Breast epithelium (tissue), 4 donors: Measurements from ENCODE around the gene ATP8A1. TPM values are rescaled to one million over a fixed set of nuclear protein-coding genes. Genes with fewer than 3 reads are reported as not detected.

ENCODE experiments used
- DNase-seq, 2 donors: peaks; one replicate each; pipeline ENCODE4 v3.0.0-alpha.2; 2019; ENCODE audit warnings: low spot score in 2 of 2
- H3K27ac ChIP-seq, 2 donors: fragments of 200-600 bp; sonication (generic) in 1 of 2; one replicate each; pipeline ENCODE4 v1.5.1; 2016 to 2019; ENCODE audit warnings: mild to moderate bottlenecking in 1 of 2
- H3K27me3 ChIP-seq, 2 donors: fragments of 200-600 bp; sonication (generic) in 1 of 2; one replicate each; pipeline versions ENCODE4 v1.5.1 to v1.6.0; 2017 to 2019; ENCODE audit warnings: control low read depth in 1 of 2, mild to moderate bottlenecking in 1 of 2
- H3K36me3 ChIP-seq: fragments of 200-600 bp; one replicate; pipeline ENCODE4 v1.5.1; 2019
- H3K4me1 ChIP-seq, 2 donors: fragments of 200-600 bp; sonication (generic); one replicate each; pipeline ENCODE4 v1.5.1; 2016 to 2019; ENCODE audit warnings: control low read depth in 1 of 2
- H3K4me3 ChIP-seq, 3 donors: fragments of 200-600 bp; sonication (generic); 1 replicate in 2 of 3; 2 replicates in 1 of 3; pipeline ENCODE4 v1.5.1; 2016 to 2019; ENCODE audit warnings: mild to moderate bottlenecking in 3 of 3, moderate library complexity in 2 of 3
- H3K9me3 ChIP-seq, 2 donors: fragments of 200-600 bp; sonication (generic) in 1 of 2; one replicate each; pipeline ENCODE4 v1.5.1; 2016 to 2019; ENCODE audit warnings: control low read depth in 1 of 2
- CTCF ChIP-seq, 3 donors: fragments of 450-650 bp; IDR thresholded peaks; one replicate each; pipeline ENCODE4 v1.5.1; 2016 to 2017; ENCODE audit warnings: antibody characterized with exemption in 3 of 3, mild to moderate bottlenecking in 3 of 3, moderate library complexity in 3 of 3
- POLR2A ChIP-seq: fragments of 450-650 bp; IDR thresholded peaks from one replicate; pipeline ENCODE4 v1.6.1; 2016; ENCODE audit warnings: antibody characterized with exemption, mild to moderate bottlenecking, moderate library complexity
- POLR2AphosphoS5 ChIP-seq, 3 donors: sonication (generic); formaldehyde crosslinking; IDR thresholded peaks; one replicate each; pipeline ENCODE4 v1.6.1; 2017; ENCODE audit warnings: antibody characterized with exemption in 3 of 3
- intact Hi-C: fragments of 100-400 bp; cut with DNase I; formaldehyde crosslinking; loops from one replicate; pipeline ENCODE4 v1.15.1; 2023; ENCODE audit warnings: low total_unique reads
- total RNA-seq, 3 donors: library from RNA; depleted of rRNA; stranded (reverse); fragments of >200 nt; gene quantifications; one replicate each; pipeline ENCODE4 v1.1.0, GENCODE V29; 2016

The ATP8A1 gene
- total RNA-seq, 3 donors from 2014 or later, result 12.2 to 17.0 (median 14.8) TPM

DNA sequence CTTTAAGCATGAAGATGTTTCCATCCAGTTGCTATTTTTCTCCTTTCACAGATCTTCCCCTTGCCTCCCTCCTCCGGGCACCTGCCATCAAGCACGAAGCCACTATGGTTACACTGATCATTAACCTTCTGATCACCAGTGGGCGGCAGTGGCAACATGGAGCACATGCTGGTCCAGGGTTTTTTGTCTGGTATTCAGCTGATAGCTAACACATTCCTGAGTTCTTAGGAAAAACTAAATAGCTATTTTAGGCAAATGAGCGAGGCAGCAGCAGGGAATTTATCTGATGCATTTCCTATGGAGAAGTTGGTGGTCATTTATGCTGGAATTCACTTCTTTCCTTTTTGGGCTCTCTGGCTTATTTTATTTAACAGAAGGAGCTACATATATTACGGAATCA, 236.8 kb downstream of the ATP8A1 start:
- DNase-seq, result no peak
- H3K9me3 ChIP-seq, result no peaks in the 10 kb centered on the region
- TF ChIP-seq POLR2A (no peak), CTCF (IDR thresholded peaks at IDR 0.05) (no peak), POLR2AphosphoS5 (IDR thresholded peaks at IDR 0.05) (no peak)
- H3K27ac ChIP-seq, result no peak overlapping the region
- H3K4me1 ChIP-seq, result no peaks in the 10 kb centered on the region
- H3K27me3 ChIP-seq, result no peaks in the 10 kb centered on the region
- no peaks in the 10 kb centered on the region for H3K36me3 ChIP-seq
- no peak overlapping the region for H3K4me3 ChIP-seq
- intact Hi-C loops, result no loop called here

DNA sequence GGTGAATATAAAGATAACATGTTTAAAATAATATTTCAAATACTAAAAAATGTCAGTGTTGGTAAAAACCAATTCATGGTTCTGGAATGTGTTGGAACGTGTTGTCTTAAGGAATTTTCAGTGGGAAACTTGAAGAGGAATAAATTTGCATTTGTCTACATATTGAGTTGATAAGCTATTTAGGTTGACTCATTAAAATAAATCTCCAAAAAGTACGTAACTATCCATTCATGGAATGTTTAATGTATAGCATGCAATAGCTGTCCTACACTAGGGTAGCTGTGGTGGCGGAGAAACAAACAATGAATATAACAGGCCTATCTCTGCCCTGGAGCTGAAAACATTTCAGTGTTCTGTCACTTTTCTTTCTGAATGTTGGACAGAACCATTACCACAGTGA, 239.4 kb downstream of the ATP8A1 start:
- Histone ChIP-seq H3K27me3 (no peaks in the 10 kb centered on the region), H3K36me3 (peaks cover 4% of the 10 kb centered on the region), H3K27ac (no peak overlapping the region), H3K4me1 (no peaks in the 10 kb centered on the region), H3K4me3 (no peak overlapping the region), H3K9me3 (no peaks in the 10 kb centered on the region)
- intact Hi-C loops, result loop anchor here (2.0 kb wide), 1 partner anchor 73 kb away; no protein-coding TSS in a partner anchor
- no peak for DNase-seq
- TF ChIP-seq POLR2A (no peak), POLR2AphosphoS5 (IDR thresholded peaks at IDR 0.05) (no peak), CTCF (IDR thresholded peaks at IDR 0.05) (no peak)

DNA sequence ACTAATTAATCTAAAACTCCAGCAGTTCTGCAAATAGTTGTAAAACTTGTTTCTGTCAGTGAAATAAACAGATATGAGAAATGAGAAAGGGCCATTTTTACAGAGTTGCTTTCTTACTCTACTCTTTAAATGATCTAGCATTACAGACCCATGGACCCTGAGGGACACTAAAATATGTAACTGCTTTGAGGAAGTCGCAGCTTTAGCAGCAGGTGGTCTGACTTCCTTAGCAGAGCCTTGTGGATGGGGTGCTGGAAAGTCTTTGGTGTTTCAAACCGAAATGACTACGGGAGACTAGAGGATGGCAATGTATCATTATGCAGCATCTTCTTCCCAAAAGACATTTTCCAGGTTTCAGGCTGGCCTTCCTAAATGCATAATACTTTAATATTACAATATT, 240.9 kb downstream of the ATP8A1 start:
- intact Hi-C loops, result loop anchor here (2.0 kb wide), 1 partner anchor 75 kb away; no protein-coding TSS in a partner anchor
- Histone ChIP-seq H3K4me1 (no peaks in the 10 kb centered on the region), H3K27me3 (no peaks in the 10 kb centered on the region), H3K4me3 (no peak overlapping the region), H3K27ac (no peak overlapping the region), H3K36me3 (peaks cover 4% of the 10 kb centered on the region), H3K9me3 (no peaks in the 10 kb centered on the region)
- TF ChIP-seq CTCF (IDR thresholded peaks at IDR 0.05), result no peak
- TF ChIP-seq POLR2AphosphoS5 (IDR thresholded peaks at IDR 0.05), result no peak
- TF ChIP-seq POLR2A, result no peak
- no peak for DNase-seq

DNA sequence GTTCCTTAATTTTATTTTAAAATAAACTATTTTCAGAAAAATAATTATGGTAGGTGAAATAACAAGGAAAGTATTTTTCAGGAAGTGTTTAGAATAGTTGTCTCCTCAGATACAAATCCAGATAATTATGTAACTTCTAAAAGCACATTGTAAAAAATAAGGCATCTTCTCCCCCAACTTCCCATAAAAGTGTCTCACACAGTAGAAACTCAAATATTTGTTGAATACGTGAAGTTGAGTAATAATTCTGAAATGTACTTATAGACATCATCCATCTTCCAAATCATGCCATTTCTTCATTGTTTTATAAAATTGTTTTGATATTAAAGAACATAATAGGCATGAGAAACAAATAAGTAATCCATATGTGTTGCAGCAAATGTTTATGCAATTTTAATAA, 241.6 kb downstream of the ATP8A1 start:
- intact Hi-C loops, result no loop called here
- no peak for TF ChIP-seq CTCF (IDR thresholded peaks at IDR 0.05)
- no peak for TF ChIP-seq POLR2AphosphoS5 (IDR thresholded peaks at IDR 0.05)
- no peak for TF ChIP-seq POLR2A
- H3K9me3 ChIP-seq, result no peaks in the 10 kb centered on the region
- H3K4me3 ChIP-seq, result no peak overlapping the region
- DNase-seq, result no peak
- peaks cover 4% of the 10 kb centered on the region for H3K36me3 ChIP-seq
- H3K4me1 ChIP-seq, result no peaks in the 10 kb centered on the region
- H3K27ac ChIP-seq, result no peak overlapping the region
- H3K27me3 ChIP-seq, result no peaks in the 10 kb centered on the region

GRCh38 chr4:42412251-42412650, 244.7 kb downstream of the ATP8A1 start:
- Histone ChIP-seq H3K4me3 (no peak overlapping the region), H3K9me3 (no peaks in the 10 kb centered on the region), H3K4me1 (no peaks in the 10 kb centered on the region), H3K36me3 (peaks cover 4% of the 10 kb centered on the region), H3K27me3 (no peaks in the 10 kb centered on the region), H3K27ac (peak overlapping the region in 1 of 2 donors; percentile 23)
- intact Hi-C loops, result no loop called here
- TF ChIP-seq CTCF (IDR thresholded peaks at IDR 0.05) (no peak), POLR2AphosphoS5 (IDR thresholded peaks at IDR 0.05) (no peak), POLR2A (no peak)
- DNase-seq, result no peak
